Lung (tissue), 12 donors: ENCODE data around the gene CTAG2. TPM values are rescaled to one million over a fixed set of nuclear protein-coding genes. Genes with fewer than 3 reads are reported as not detected.
A peak's percentile ranks its signal among the peaks of the same experiment; 100 is the strongest.

Experiments
- ATAC-seq: fragments of 200-7000 bp; cut with Tn5 transposase; one replicate; pipeline ENCODE4 v1.9.1; 2020; ENCODE audit warnings: moderate number of reproducible peaks; ENCODE audit not compliant: insufficient read depth, low FRiP score
- DNase-seq, 3 donors: peaks; one replicate each; pipeline ENCODE4 v3.0.0-alpha.2; 2013 to 2017
- H3K27ac ChIP-seq, 2 donors: one replicate each; pipeline ENCODE4 v1.5.1; 2013; ENCODE audit warnings: mild to moderate bottlenecking in 2 of 2, moderate library complexity in 2 of 2, control low read depth in 1 of 2, inconsistent platforms in 1 of 2, low read depth in 1 of 2, low read length in 1 of 2
- H3K27me3 ChIP-seq, 3 donors: one replicate each; pipeline ENCODE4 v1.5.1; 2013; ENCODE audit warnings: low read length in 2 of 3; ENCODE audit not compliant: control insufficient read depth in 3 of 3, insufficient read depth in 3 of 3
- H3K36me3 ChIP-seq, 4 donors: one replicate each; pipeline ENCODE4 v1.5.1; 2013; ENCODE audit warnings: low read length in 4 of 4, mild to moderate bottlenecking in 1 of 4, moderate library complexity in 1 of 4; ENCODE audit not compliant: control insufficient read depth in 4 of 4, insufficient read depth in 4 of 4
- H3K4me1 ChIP-seq, 5 donors: one replicate each; pipeline ENCODE4 v1.5.1; 2013; ENCODE audit warnings: low read length in 5 of 5, mild to moderate bottlenecking in 2 of 5, moderate library complexity in 1 of 5; ENCODE audit not compliant: control insufficient read depth in 5 of 5, insufficient read depth in 5 of 5
- H3K4me3 ChIP-seq: one replicate; pipeline ENCODE4 v1.5.1; 2013; ENCODE audit warnings: mild to moderate bottlenecking, control low read depth, moderate library complexity
- H3K9ac ChIP-seq, 2 donors: one replicate each; pipeline ENCODE4 v1.5.1; 2013; ENCODE audit warnings: low read length in 2 of 2, control low read depth in 1 of 2; ENCODE audit not compliant: insufficient read depth in 1 of 2
- H3K9me3 ChIP-seq, 4 donors: one replicate each; pipeline ENCODE4 v1.5.1; 2013; ENCODE audit warnings: low read length in 3 of 4, mild to moderate bottlenecking in 1 of 4, moderate library complexity in 1 of 4; ENCODE audit not compliant: control insufficient read depth in 4 of 4, insufficient read depth in 3 of 4
- CTCF ChIP-seq: IDR thresholded peaks from 2 replicates; pipeline ENCODE4 v1.5.1; 2012; ENCODE audit warnings: mild to moderate bottlenecking; ENCODE audit errors: control extremely low read depth, extremely low read depth
- WGBS, 2 donors: extraction: QIAGEN DNeasy Blood & Tissue Kit; methylation state at CpG; one replicate each; pipeline ENCODE4 v1.1.7; 2013; 5-methylcytosine and 5-hydroxymethylcytosine counted together
- polyA plus RNA-seq, 2 donors: library from polyadenylated mRNA; stranded (reverse); fragments of 200-250 nt; gene quantifications; one replicate each; pipeline ENCODE4 v1.2.1, GENCODE V29; 2013
- total RNA-seq, 2 donors: library from RNA; depleted of rRNA in 1 of 2; stranded (reverse); fragments of >200 nt in 1 of 2; gene quantifications; one replicate each; pipeline ENCODE4 v1.2.1, GENCODE V29; 2014 to 2021
- donor health status: control.
- donor health status: control.
- donor health status: Bipolar disorder and iron deficiency.
- donor health status: healthy.
- donor health status: DM: yes; HTN: yes; CAD: no.

CTAG2 gene
- total and polyA plus RNA-seq, 4 donors: 4.9 TPM; not detected in 3

- no peak for TF ChIP-seq CTCF
- no peak overlapping the region for H3K27ac ChIP-seq
- no peak for ATAC-seq
- 50 to 60% methylated on average over 6 of the region's 6 CpGs for WGBS, 2 donors
- DNase-seq: no peak
- no peaks in the 10 kb centered on the region for H3K4me1 ChIP-seq
- H3K9ac ChIP-seq: no peak overlapping the region
- no peaks in the 10 kb centered on the region for H3K27me3 ChIP-seq
- H3K9me3 ChIP-seq: peaks cover 0 to 5% (median 2%) of the 10 kb centered on the region in 4 donors
- H3K36me3 ChIP-seq: no peaks in the 10 kb centered on the region
- no peak overlapping the region for H3K4me3 ChIP-seq
Measured at GRCh38 chrX:154607370-154607769, 46.0 kb downstream of the CTAG2 start.

- H3K9me3 ChIP-seq: peaks cover 0 to 5% (median 2%) of the 10 kb centered on the region in 4 donors
- H3K4me3 ChIP-seq: no peak overlapping the region
- DNase-seq: no peak
- no peak for TF ChIP-seq CTCF
- H3K27me3 ChIP-seq: no peaks in the 10 kb centered on the region
- ATAC-seq: no peak
- no peaks in the 10 kb centered on the region for H3K4me1 ChIP-seq
- WGBS, 2 donors: 82 to 85% methylated on average over 6 of the region's 6 CpGs
- H3K27ac ChIP-seq: no peak overlapping the region
- H3K36me3 ChIP-seq: no peaks in the 10 kb centered on the region
- no peak overlapping the region for H3K9ac ChIP-seq
Measured at GRCh38 chrX:154605566-154605965, 47.8 kb downstream of the CTAG2 start.

GRCh38 chrX:154603438-154604430 is 49.6 kb downstream of the CTAG2 start:
- Histone ChIP-seq H3K9me3 (peaks cover 0 to 5% (median 2%) of the 10 kb centered on the region in 4 donors), H3K27ac (peak overlapping the region in 1 of 2 donors; percentile 32), H3K36me3 (no peaks in the 10 kb centered on the region), H3K4me1 (no peaks in the 10 kb centered on the region), H3K4me3 (no peak overlapping the region), H3K9ac (no peak overlapping the region), H3K27me3 (no peaks in the 10 kb centered on the region)
- no peak for DNase-seq
- WGBS, 2 donors: 77 to 86% methylated on average over 13 of the region's 13 CpGs
- ATAC-seq: no peak
- no peak for TF ChIP-seq CTCF
